Omental fat pad (tissue), 4 donors: Measurements from ENCODE around the gene PLCH1. TPM values are rescaled to one million over a fixed set of nuclear protein-coding genes. Genes with fewer than 3 reads are reported as not detected.

Source experiments
- ATAC-seq: fragments of 150-250 bp; one replicate; pipeline ENCODE4 v1.9.1; 2016; ENCODE audit warnings: mild to moderate bottlenecking, moderate library complexity; ENCODE audit not compliant: low FRiP score
- DNase-seq: peaks from one replicate; pipeline ENCODE4 v3.0.0-alpha.2; 2019; ENCODE audit warnings: low spot score
- small RNA-seq: library from RNA; depleted of rRNA; stranded (forward); fragments of <200 nt; gene quantifications from one replicate; pipeline ENCODE3, GENCODE V24; 2016
- total RNA-seq, 4 donors: library from RNA; depleted of rRNA; stranded (reverse); fragments of >200 nt; gene quantifications; one replicate each; pipeline ENCODE4 v1.1.0, GENCODE V29; 2016
- TF ChIP-seq, protein P1 (sequence below), 3 donors: fragments of 450-650 bp; IDR thresholded peaks; one replicate each; pipeline ENCODE4 v1.5.1; 2016 to 2017; ENCODE audit warnings: antibody characterized with exemption in 3 of 3, mild to moderate bottlenecking in 3 of 3, moderate library complexity in 2 of 3

PLCH1 gene
- total RNA-seq, 4 donors from 2014 or later = 0.12 to 3.2 (median 0.23) TPM

DNA sequence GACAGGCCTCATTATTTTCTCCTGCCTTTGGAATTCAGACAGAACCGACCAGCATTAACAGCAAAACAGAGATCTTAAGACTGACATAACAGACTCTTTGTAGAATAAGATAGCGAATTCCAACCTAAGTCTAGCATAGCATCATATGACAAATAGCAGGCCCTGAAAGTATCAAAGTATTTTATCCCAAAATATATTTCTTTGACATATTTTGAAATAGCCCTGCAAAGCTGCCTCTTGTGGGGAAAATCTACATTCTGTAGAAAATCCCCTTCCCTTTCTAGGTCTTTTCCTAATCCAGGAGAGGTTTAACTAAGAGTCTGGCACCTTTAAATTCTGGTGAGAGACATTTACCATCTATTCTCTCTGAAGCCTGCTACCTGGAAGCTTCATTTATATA, 417.0 kb downstream of the PLCH1 start:
- ATAC-seq (no peak), DNase-seq (no peak)
- TF ChIP-seq, protein P1, sequence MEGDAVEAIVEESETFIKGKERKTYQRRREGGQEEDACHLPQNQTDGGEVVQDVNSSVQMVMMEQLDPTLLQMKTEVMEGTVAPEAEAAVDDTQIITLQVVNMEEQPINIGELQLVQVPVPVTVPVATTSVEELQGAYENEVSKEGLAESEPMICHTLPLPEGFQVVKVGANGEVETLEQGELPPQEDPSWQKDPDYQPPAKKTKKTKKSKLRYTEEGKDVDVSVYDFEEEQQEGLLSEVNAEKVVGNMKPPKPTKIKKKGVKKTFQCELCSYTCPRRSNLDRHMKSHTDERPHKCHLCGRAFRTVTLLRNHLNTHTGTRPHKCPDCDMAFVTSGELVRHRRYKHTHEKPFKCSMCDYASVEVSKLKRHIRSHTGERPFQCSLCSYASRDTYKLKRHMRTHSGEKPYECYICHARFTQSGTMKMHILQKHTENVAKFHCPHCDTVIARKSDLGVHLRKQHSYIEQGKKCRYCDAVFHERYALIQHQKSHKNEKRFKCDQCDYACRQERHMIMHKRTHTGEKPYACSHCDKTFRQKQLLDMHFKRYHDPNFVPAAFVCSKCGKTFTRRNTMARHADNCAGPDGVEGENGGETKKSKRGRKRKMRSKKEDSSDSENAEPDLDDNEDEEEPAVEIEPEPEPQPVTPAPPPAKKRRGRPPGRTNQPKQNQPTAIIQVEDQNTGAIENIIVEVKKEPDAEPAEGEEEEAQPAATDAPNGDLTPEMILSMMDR (IDR thresholded peaks at IDR 0.05) = no peak

DNA sequence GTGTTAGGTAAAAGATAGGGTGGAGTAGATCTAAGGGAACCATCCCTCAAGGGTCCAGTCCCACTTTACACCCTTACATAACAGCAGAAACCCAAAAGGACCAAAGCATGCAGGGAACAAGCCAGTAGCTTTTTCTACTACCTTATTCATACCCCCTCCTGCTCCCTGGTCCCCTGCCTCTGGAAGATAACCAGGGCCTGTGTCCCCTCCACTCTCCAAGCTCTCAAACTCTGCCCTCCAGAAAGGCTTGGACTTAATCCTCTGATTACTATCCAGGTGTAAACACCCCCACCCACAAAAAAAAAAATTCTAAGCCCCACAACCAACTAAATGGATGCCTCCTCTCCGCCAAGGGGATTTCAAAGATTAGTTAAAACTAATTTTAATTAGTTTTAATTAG, 417.4 kb downstream of the PLCH1 start:
- no peak for DNase-seq
- TF ChIP-seq, protein P1 (IDR thresholded peaks at IDR 0.05) = no peak

DNA sequence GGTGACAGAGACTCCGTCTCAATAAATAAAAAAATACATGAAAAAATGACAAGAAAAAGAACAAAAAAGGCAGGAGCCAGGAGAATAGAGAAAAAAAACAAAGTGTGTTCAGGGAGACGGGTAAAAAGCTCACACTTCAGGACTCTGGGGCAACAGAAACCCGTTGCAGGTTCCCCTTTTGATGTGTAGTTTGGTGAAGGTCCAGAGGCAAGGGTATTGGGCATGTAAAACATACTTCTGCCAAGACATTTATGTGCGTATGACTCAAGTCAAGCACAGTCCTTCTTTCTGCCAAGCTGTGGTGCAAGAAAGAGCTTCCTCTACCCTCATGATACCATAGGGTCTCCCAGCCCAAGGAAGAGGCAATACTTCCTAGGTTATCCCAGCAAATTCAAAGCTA, 418.0 kb downstream of the PLCH1 start:
- TF ChIP-seq, protein P1 (IDR thresholded peaks at IDR 0.05) = no peak
- no peak for ATAC-seq
- no peak for DNase-seq

More for the DNA sequence above, 417.4 kb downstream of the PLCH1 start:
- ATAC-seq = no peak

DNA sequence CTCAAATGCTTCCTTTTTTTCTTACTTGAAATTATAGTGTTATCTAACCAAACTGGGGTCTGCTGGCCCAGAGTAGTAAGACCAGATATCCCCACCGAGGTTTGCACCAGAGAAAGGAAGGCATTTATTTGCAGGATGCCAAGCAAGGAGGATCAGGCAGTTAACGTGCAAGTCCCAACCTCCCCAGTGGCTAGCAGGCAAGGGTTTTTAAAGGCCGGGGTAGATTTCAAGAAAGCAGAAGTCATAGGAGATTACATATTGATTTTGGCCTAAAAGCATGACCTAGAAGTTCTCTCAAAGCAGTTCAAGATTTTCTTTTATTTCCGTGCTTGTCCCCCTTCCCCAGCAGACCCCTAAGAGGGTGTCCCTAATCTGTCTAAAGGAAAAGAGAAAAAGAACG, 418.6 kb downstream of the PLCH1 start:
- TF ChIP-seq, protein P1 (IDR thresholded peaks at IDR 0.05) = no peak
- ATAC-seq (no peak), DNase-seq (no peak)

Small RNAs within 50 kb of the gene (small RNA-seq; reads per million reads assigned to genes)
- not detected for gene AC108729.3
- not detected for gene RN7SL715P

Other genes starting within 250 kb of the PLCH1 start
- gene C3orf33, start 61.2 kb upstream of the PLCH1 start, total RNA-seq = 1 to 10 TPM; 1.1 to 2.2 (median 1.7) TPM
- gene SLC33A1, start 109.4 kb upstream of the PLCH1 start, total RNA-seq = 10 to 100 TPM; 16.1 to 30.4 (median 26.8) TPM
- 10 to 100 TPM; 20.7 to 37.0 (median 25.5) TPM for gene GMPS, start 125.6 kb upstream of the PLCH1 start, total RNA-seq